Measurements from ENCODE around the gene FNIP1.

DNA sequence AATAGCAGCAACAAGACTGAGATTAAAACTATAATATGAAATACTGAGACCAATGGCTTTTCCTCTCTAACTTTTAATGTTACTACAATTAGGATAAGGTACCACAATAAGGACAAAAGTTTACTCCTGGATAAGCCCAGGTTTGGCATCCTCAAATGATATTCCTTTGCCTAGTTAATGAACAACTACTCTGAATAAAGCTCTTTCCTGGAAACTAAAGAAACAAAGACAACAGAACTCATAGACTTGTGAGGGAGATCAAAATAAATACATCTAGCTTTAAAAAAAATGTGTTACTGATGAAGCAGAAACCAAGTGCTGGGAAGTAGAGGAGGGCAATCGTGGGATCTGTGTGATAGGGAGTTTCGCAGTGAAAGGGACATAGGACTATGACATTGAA is 142.5 kb downstream of the FNIP1 start:
- no peak for TF ChIP-seq POLR2A (IDR thresholded peaks at IDR 0.05)
- TF ChIP-seq, protein P1, sequence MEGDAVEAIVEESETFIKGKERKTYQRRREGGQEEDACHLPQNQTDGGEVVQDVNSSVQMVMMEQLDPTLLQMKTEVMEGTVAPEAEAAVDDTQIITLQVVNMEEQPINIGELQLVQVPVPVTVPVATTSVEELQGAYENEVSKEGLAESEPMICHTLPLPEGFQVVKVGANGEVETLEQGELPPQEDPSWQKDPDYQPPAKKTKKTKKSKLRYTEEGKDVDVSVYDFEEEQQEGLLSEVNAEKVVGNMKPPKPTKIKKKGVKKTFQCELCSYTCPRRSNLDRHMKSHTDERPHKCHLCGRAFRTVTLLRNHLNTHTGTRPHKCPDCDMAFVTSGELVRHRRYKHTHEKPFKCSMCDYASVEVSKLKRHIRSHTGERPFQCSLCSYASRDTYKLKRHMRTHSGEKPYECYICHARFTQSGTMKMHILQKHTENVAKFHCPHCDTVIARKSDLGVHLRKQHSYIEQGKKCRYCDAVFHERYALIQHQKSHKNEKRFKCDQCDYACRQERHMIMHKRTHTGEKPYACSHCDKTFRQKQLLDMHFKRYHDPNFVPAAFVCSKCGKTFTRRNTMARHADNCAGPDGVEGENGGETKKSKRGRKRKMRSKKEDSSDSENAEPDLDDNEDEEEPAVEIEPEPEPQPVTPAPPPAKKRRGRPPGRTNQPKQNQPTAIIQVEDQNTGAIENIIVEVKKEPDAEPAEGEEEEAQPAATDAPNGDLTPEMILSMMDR (IDR thresholded peaks at IDR 0.05): no peak
